GM10266 (cell line): ENCODE data around the gene ADAMTSL4.
"Not testable (repeated sequence)": the region's sequence is repeated elsewhere in the genome, so short reads cannot be mapped to it uniquely, and the experiment has no call there.

Experiments
- DNase-seq: peaks from one replicate; pipeline ENCODE4 v3.0.0; 2012; ENCODE audit errors: extremely low spot score
- TF ChIP-seq, protein P1 (sequence below): IDR thresholded peaks from 2 replicates; pipeline ENCODE4 v1.5.1; 2012; ENCODE audit warnings: mild to moderate bottlenecking, low read depth; ENCODE audit not compliant: control insufficient read depth, insufficient read depth; ENCODE audit errors: missing control alignments

ADAMTSL4 gene

GRCh38 chr1:150579110-150579944, 30.1 kb downstream of the ADAMTSL4 start, which contains the start of gene MCL1:
Gene MCL1 (minus strand): TSS chr1:150579610. CDS start chr1:150579530, 80 bp downstream.
- TF ChIP-seq, protein P1, sequence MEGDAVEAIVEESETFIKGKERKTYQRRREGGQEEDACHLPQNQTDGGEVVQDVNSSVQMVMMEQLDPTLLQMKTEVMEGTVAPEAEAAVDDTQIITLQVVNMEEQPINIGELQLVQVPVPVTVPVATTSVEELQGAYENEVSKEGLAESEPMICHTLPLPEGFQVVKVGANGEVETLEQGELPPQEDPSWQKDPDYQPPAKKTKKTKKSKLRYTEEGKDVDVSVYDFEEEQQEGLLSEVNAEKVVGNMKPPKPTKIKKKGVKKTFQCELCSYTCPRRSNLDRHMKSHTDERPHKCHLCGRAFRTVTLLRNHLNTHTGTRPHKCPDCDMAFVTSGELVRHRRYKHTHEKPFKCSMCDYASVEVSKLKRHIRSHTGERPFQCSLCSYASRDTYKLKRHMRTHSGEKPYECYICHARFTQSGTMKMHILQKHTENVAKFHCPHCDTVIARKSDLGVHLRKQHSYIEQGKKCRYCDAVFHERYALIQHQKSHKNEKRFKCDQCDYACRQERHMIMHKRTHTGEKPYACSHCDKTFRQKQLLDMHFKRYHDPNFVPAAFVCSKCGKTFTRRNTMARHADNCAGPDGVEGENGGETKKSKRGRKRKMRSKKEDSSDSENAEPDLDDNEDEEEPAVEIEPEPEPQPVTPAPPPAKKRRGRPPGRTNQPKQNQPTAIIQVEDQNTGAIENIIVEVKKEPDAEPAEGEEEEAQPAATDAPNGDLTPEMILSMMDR: no peak
- DNase-seq: peak; percentile 97

DNA sequence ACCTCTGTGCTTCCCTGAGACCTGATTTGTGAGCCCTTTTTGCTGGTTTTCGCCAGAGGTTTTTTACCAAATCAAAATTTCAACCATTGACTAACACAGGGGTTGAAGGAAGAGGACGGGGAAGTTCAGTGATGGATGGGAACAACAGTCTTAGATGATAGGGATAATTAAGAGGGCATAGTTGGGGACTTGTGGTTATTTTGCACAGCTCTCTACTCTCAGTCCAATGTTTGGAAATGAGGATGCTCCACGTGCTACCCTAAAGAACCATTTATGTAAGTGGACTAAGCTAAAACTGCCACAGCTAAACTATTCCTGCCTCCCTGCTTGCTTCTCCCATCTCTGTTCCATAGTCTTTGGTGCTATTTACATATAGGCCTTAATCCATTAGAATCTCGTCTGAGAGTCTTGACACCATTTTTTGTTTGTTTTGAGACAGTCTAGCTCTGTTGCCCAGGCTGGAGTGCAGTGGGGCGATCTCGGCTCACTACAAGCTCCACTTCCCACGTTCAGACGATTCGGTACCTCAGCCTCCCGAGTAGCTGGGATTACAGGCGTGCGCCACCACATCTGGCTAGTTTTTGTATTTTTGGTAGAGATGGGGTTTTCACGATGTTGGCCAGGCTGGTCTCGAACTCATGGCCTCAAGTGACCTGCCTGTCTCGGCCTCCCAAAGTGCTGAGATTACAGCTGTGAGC, 30.9 kb downstream of the ADAMTSL4 start:
- TF ChIP-seq, protein P1: no peak
- DNase-seq: no peak

- DNase-seq: not testable (repeated sequence)
Observed at GRCh38 chr1:150580966-150581365, 31.8 kb downstream of the ADAMTSL4 start.

DNA sequence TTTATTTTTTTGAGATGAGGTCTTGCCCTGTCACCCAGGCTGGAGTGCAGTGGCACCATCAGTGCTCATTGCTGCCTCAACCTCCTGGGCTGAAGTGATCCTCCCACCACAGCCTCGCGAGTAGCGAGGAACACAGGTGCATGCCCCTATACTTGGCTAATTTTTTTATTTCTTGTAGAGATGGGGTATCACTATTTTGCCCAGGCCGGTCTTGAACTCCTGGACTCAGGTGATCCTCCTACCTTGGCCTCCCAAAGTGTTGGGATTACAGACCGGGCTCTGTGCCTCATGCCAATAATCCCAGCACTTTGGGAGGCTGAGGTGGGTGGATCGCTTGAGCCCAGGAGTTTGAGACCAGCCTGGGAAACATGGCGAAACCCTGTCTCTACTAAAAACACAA, 32.2 kb downstream of the ADAMTSL4 start:
- DNase-seq: not testable (repeated sequence)

GRCh38 chr1:150581962-150582361, 32.8 kb downstream of the ADAMTSL4 start:
- DNase-seq: not testable (repeated sequence)

DNA sequence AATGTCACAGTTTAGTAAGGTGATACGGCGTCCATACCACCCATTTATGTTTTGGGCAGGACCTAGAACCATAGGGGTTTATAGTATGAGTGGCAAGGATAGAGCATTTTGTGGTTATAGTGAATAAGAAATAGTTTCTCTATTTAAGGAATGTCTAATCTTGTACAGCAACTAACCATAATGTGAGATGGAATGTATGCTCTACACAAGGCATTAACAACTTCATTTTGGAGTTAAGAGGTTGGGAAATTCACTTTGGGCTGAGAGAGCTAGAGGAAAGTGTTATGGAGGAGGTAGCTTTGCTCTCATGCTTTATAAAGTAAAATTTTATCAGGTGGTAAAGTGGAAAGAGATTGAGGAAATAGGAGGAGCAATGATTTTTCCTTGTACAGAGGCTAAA, 33.2 kb downstream of the ADAMTSL4 start:
- TF ChIP-seq, protein P1: no peak
- DNase-seq: no peak

DNA sequence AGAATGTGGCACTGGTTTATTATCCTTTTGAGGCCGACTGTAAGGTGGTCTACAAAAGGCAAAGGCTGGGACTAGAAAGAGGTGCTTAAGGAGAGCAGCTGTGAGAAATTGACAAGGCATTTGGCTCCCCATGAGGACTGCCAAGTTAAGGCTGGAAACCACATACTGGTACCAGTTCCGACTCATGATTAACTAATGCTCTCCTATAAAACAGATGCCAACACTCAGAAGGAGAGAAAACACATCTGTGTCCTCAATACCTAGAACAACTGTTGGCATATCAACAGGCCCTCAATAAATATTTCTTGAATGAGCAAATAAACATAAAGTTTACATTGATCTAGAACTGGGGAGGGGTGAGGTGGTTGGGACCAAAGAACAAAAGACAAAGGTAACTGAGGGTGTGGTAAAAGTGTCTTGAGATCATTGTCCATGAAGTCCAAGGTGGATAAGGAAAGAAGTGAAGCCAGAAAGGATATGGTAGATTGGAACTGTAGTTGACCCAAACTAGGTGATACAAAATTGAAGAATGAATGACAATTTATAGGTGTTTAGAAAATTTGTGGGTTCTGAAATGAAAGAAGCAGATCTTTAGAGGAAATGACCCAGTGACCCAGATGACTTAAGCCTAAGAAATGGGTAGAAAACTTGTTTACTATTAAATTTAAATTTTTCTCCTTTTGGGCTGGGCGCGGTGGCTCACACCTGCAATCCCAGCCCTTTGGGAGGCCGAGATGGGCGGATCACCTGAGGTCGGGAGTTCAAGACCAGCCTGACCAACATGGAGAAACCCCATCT, 47.1 kb downstream of the ADAMTSL4 start:
- TF ChIP-seq, protein P1: no peak
- DNase-seq: no peak

DNA sequence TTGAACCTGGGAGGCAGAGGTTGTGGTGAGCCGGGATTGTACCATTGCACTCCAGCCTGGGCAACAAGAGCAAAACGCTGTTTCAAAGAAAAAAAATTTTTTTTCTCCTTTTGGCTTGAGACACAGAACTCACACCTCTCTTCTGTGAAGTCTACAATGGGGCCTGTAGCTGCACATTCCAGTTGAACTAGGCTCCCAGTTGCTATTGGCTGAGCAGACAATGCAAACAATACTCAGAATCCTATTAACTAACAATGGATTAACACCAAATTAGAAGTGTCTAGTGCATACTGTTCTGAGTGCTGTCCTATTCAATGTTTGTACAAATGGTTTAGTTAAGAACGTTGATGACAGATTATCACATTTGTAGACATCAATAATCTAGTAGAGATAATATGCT, 47.8 kb downstream of the ADAMTSL4 start:
- DNase-seq: no peak

GRCh38 chr1:150598346-150598745, 49.1 kb downstream of the ADAMTSL4 start:
- not testable (repeated sequence) for DNase-seq

More for the DNA sequence above, 47.8 kb downstream of the ADAMTSL4 start:
- TF ChIP-seq, protein P1: no peak
